Spinal cord (tissue), 10 donors: ENCODE data around the gene UST. TPM values are rescaled to one million over a fixed set of nuclear protein-coding genes. Genes with fewer than 3 reads are reported as not detected.

Experiments
- DNase-seq, 6 donors: peaks; one replicate each; pipeline versions ENCODE4 v3.0.0 to v3.0.0-alpha.2; 2013 to 2015; ENCODE audit warnings: low spot score in 6 of 6, low read depth in 4 of 6
- H3K27ac ChIP-seq: one replicate; pipeline ENCODE4 v1.5.1; 2013; ENCODE audit warnings: low read depth, low read length, control low read depth
- H3K27me3 ChIP-seq: one replicate; pipeline ENCODE4 v1.6.1; 2013; ENCODE audit warnings: low read length; ENCODE audit not compliant: control insufficient read depth, insufficient read depth
- H3K36me3 ChIP-seq: one replicate; pipeline ENCODE4 v1.6.1; 2013; ENCODE audit warnings: low read length; ENCODE audit not compliant: control insufficient read depth, insufficient read depth
- H3K4me1 ChIP-seq: one replicate; pipeline ENCODE4 v1.6.1; 2013; ENCODE audit warnings: low read length; ENCODE audit not compliant: control insufficient read depth, insufficient read depth
- H3K4me3 ChIP-seq: one replicate; pipeline ENCODE4 v1.5.1; 2013; ENCODE audit warnings: low read depth, low read length, control low read depth
- H3K9me3 ChIP-seq: one replicate; pipeline ENCODE4 v1.6.1; 2013; ENCODE audit warnings: low read length; ENCODE audit not compliant: control insufficient read depth, insufficient read depth
- WGBS: methylation state at CpG from one replicate; pipeline ENCODE4 v1.1.5; 2013; ENCODE audit warnings: missing lambda C conversion rate; ENCODE audit not compliant: insufficient coverage; 5-methylcytosine and 5-hydroxymethylcytosine counted together
- polyA plus RNA-seq, 2 donors: library from polyadenylated mRNA; unstranded; fragments of 120-200 nt; gene quantifications; one replicate each; pipeline ENCODE4 v1.2.1, GENCODE V29; 2013; ENCODE audit not compliant: insufficient read length in 2 of 2
- total RNA-seq, 2 donors: library from RNA; depleted of rRNA in 1 of 2; stranded (reverse); fragments of 120-200 nt in 1 of 2; fragments of >200 nt in 1 of 2; gene quantifications; one replicate each; pipeline versions ENCODE4 v1.2.3 to v1.2.4, GENCODE V29; 2013 to 2014
- donor health status: healthy.

UST gene
- total and polyA plus RNA-seq, 4 donors: 21.5 to 28.9 (median 23.5) TPM

- no peak overlapping the region for H3K27ac ChIP-seq
- H3K4me3 ChIP-seq: no peak overlapping the region
- DNase-seq: no peak
- peaks cover 12% of the 10 kb centered on the region for H3K9me3 ChIP-seq
- no peaks in the 10 kb centered on the region for H3K36me3 ChIP-seq
- no peaks in the 10 kb centered on the region for H3K4me1 ChIP-seq
- no peaks in the 10 kb centered on the region for H3K27me3 ChIP-seq
- no CpG with 5 or more reads among the region's 1 CpG for WGBS
Observed at GRCh38 chr6:148727104-148727503, 19.7 kb upstream of the UST start.

DNA sequence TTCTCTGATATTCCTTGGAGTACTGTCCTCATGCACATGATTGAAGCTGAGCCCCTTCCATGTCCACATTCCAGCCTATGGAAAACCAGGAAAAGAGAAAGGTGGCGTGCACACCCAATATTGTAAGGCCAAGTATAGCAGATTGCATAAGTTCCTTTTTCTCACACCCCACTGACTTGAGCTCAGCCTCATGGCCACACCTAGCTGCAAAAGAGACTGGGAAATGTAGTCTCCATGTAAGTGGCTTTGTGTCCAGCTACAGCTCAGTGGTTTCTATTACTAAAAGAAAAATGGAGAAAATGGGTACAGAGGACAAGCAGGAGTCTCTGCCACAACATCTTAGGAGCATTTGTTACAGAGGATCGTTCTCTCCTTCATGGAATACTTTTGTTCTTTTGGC is 10.8 kb upstream of the UST start:
- no peaks in the 10 kb centered on the region for H3K27me3 ChIP-seq
- no peak for DNase-seq
- no peak overlapping the region for H3K27ac ChIP-seq
- no peaks in the 10 kb centered on the region for H3K36me3 ChIP-seq
- H3K4me1 ChIP-seq: no peaks in the 10 kb centered on the region
- WGBS: 90% methylated on average over 1 of the region's 2 CpGs
- H3K9me3 ChIP-seq: no peaks in the 10 kb centered on the region
- no peak overlapping the region for H3K4me3 ChIP-seq

GRCh38 chr6:148736774-148737412 is 9.9 kb upstream of the UST start:
- Histone ChIP-seq H3K27me3 (no peaks in the 10 kb centered on the region), H3K9me3 (no peaks in the 10 kb centered on the region), H3K27ac (no peak overlapping the region), H3K4me1 (no peaks in the 10 kb centered on the region), H3K4me3 (no peak overlapping the region), H3K36me3 (no peaks in the 10 kb centered on the region)
- 100% methylated on average over 4 of the region's 5 CpGs for WGBS
- no peak for DNase-seq

DNA sequence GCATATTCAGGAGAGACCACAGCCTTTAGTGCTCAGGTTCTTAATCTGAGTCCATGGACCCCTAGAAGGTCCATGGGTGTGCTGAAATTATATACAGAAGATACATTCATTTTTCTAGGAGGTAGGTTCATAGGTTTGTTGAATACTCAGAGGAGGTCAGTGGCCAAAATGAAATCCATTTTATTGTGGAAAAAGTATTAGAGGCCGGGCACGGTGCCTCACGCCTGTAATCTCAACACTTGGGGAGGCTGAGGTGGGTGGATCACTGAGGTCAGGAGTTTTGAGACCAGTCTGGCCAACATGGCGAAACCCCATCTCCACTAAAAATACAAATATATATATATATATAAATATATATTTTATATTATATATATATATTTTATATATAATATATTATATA is 9.0 kb upstream of the UST start:
- Histone ChIP-seq H3K9me3 (no peaks in the 10 kb centered on the region), H3K4me1 (no peaks in the 10 kb centered on the region), H3K4me3 (no peak overlapping the region), H3K36me3 (no peaks in the 10 kb centered on the region), H3K27me3 (no peaks in the 10 kb centered on the region), H3K27ac (no peak overlapping the region)
- no peak for DNase-seq
- no CpG with 5 or more reads among the region's 4 CpGs for WGBS

DNA sequence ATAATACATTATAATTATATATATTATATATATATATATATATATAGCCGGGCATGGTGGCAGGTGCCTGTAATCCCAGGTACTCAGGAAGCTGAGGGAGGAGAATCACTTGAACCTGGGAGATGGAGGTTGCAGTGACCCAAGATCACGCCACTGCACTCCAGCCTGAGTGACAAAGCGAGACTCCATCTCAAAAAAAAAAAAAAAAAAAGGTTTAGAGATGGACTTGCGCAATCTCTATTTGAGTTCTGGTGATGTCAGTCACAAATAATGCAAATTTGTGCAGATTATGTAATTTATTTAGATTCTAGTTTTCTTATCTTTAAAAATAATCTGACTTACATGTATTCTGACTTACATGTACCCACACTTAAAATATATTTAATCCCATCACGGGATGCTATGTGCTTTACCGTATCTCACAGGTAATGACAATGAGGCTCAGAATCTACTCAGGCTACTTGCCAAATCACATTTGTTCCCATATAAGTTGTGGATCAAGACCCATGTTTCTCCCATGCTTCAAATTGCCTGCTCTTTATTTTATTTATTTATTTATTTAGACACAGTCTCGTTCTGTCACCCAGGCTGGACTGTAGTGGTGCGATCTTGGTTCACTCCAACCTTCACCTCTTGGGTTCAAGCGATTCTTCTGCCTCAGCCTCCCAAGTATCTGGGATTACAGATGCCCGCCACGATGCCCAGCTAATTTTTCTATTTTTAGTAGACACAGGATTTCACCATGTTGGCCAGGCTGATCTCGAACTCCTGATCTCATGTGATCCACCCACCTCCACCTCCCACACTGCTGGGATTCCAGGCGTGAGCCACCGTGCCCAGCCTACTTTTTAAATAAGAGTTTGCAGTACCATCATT is 7.6 kb upstream of the UST start:
- Histone ChIP-seq H3K27ac (no peak overlapping the region), H3K4me3 (no peak overlapping the region), H3K4me1 (no peaks in the 10 kb centered on the region)

DNA sequence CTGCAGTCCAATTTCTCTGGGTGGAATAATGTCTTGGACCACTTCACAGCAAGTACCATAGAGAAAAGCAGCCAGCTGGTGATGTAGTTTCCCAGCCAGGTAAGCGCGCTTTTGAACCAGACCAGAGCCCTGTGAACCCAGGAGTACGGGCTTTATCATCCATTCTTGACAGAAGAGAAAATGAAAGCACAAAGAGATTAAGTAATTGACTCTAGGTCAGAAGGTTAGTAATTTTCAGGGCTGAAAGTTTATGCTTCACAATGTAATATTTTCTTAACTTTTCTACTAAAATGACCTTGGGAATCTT is 7.1 kb upstream of the UST start:
- H3K9me3 ChIP-seq: no peaks in the 10 kb centered on the region
- no CpG with 5 or more reads among the region's 3 CpGs for WGBS
- DNase-seq: no peak
- no peaks in the 10 kb centered on the region for H3K36me3 ChIP-seq
- H3K27ac ChIP-seq: no peak overlapping the region
- H3K4me3 ChIP-seq: no peak overlapping the region
- H3K27me3 ChIP-seq: no peaks in the 10 kb centered on the region
- H3K4me1 ChIP-seq: no peaks in the 10 kb centered on the region

More for the DNA sequence above, 7.6 kb upstream of the UST start:
- no peak for DNase-seq
- no peaks in the 10 kb centered on the region for H3K36me3 ChIP-seq
- WGBS: 97% methylated on average over 10 of the region's 14 CpGs
- H3K9me3 ChIP-seq: no peaks in the 10 kb centered on the region
- H3K27me3 ChIP-seq: no peaks in the 10 kb centered on the region

GRCh38 chr6:148743476-148743875 is 3.4 kb upstream of the UST start:
- 64% methylated on average over 4 of the region's 4 CpGs for WGBS
- Histone ChIP-seq H3K27ac (no peak overlapping the region), H3K27me3 (no peaks in the 10 kb centered on the region), H3K4me1 (peaks cover 17% of the 10 kb centered on the region), H3K36me3 (no peaks in the 10 kb centered on the region), H3K9me3 (no peaks in the 10 kb centered on the region), H3K4me3 (no peak overlapping the region)
- DNase-seq: no peak

DNA sequence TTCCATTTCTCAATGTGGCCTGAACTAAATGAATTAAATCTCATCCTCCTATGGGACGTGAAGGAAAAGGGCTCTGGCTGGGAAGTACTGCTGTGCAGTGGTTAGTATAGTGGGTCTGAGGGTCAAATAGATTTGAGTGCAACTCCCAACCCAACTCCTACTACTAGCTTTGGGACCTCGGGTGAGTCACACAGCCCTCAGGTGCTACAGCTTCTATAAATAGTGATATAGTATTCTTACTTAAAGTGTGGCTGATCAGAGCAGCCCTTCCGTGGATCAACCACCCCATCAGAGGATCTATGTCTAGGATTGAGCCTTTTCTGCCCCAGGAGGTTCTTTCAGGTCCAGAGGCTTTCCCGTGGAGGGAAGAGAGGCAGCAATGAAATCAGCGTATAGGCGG is 904 bp upstream of the UST start:
- Histone ChIP-seq H3K27me3 (no peaks in the 10 kb centered on the region), H3K4me3 (peak overlapping the region; percentile 55), H3K4me1 (peaks cover 20% of the 10 kb centered on the region), H3K9me3 (no peaks in the 10 kb centered on the region), H3K36me3 (no peaks in the 10 kb centered on the region), H3K27ac (peak overlapping the region; percentile 80)
- 5% methylated on average over 3 of the region's 6 CpGs for WGBS
- no peak for DNase-seq

DNA sequence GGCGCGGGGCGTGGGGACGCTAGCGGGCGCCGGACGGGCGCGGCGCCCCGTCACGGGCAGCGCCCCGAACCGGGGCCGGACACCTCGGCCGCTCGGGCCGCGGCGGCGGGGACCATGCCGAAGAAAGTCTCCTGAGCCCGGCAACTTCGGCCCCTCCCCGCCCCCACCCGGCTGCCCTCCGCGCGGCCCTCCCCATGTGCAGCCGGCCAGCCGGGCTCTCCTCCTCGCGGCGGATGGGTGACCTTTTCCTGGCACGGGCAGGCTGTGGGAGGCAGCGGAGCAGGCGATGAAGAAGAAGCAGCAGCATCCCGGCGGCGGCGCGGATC is 278 bp downstream of the UST start:
- Histone ChIP-seq H3K9me3 (no peaks in the 10 kb centered on the region), H3K27me3 (no peaks in the 10 kb centered on the region), H3K4me1 (peaks cover 20% of the 10 kb centered on the region), H3K27ac (peak overlapping the region; percentile 76), H3K4me3 (peak overlapping the region; percentile 74), H3K36me3 (no peaks in the 10 kb centered on the region)
- 0% methylated on average over 45 of the region's 45 CpGs for WGBS
- DNase-seq: peak in 3 of 6 donors; percentile 8 to 55 (median 25)
